Superior temporal gyrus (tissue), 1 donor: ENCODE data around the gene ANAPC5.
A peak's percentile ranks its signal among the peaks of the same experiment; 100 is the strongest.
"Not testable (repeated sequence)": the region's sequence is repeated elsewhere in the genome, so short reads cannot be mapped to it uniquely, and the experiment has no call there.

ENCODE experiments used
- DNase-seq: peaks from one replicate; pipeline ENCODE4 v3.0.0-alpha.2; 2016; ENCODE audit errors: extremely low spot score

Gene ANAPC5

GRCh38 chr12:121351820-121352681 lies at the start of gene ANAPC5:
Gene ANAPC5 (minus strand): TSS chr12:121352411. CDS start chr12:121352340, 71 bp downstream.
- DNase-seq: peak; percentile 98

- no peak for DNase-seq
Measured at GRCh38 chr12:121400332-121401139, 48.3 kb upstream of the ANAPC5 start.

GRCh38 chr12:121399391-121400331 lies 47.5 kb upstream of the ANAPC5 start, which contains the start of gene RNF34:
Gene RNF34 (plus strand): TSS chr12:121400118. CDS start chr12:121400213, 95 bp downstream.
- DNase-seq: peak; percentile 99

GRCh38 chr12:121398355-121398754 lies 46.1 kb upstream of the ANAPC5 start:
- DNase-seq: no peak

GRCh38 chr12:121397521-121397920 lies 45.3 kb upstream of the ANAPC5 start:
- DNase-seq: no peak

- no peak for DNase-seq
Measured at GRCh38 chr12:121392325-121392716, 40.1 kb upstream of the ANAPC5 start.

GRCh38 chr12:121391619-121392324 lies 39.6 kb upstream of the ANAPC5 start:
- DNase-seq: no peak

GRCh38 chr12:121390856-121391255 lies 38.6 kb upstream of the ANAPC5 start:
- DNase-seq: no peak

GRCh38 chr12:121388421-121388981 lies 36.3 kb upstream of the ANAPC5 start:
- no peak for DNase-seq

- not testable (repeated sequence) for DNase-seq
Measured at GRCh38 chr12:121384891-121385290, 32.7 kb upstream of the ANAPC5 start.

- no peak for DNase-seq
Measured at GRCh38 chr12:121383601-121384021, 31.4 kb upstream of the ANAPC5 start.

GRCh38 chr12:121379945-121380344 lies 27.7 kb upstream of the ANAPC5 start:
- no peak for DNase-seq

- no peak for DNase-seq
Measured at GRCh38 chr12:121378736-121379135, 26.5 kb upstream of the ANAPC5 start.

- DNase-seq: no peak
Measured at GRCh38 chr12:121376754-121377697, 24.8 kb upstream of the ANAPC5 start.

GRCh38 chr12:121374945-121375584 lies 22.9 kb upstream of the ANAPC5 start:
- DNase-seq: not testable (repeated sequence)

GRCh38 chr12:121374336-121374735 lies 22.1 kb upstream of the ANAPC5 start:
- DNase-seq: not testable (repeated sequence)

- no peak for DNase-seq
Measured at GRCh38 chr12:121373755-121374154, 21.5 kb upstream of the ANAPC5 start.

- no peak for DNase-seq
Measured at GRCh38 chr12:121371404-121371803, 19.2 kb upstream of the ANAPC5 start.

- DNase-seq: no peak
Measured at GRCh38 chr12:121366063-121366459, 13.8 kb upstream of the ANAPC5 start.
